ENCODE data around the gene COL12A1. TPM values are rescaled to one million over a fixed set of nuclear protein-coding genes. Genes with fewer than 3 reads are reported as not detected.

Gene COL12A1
- total and polyA plus RNA-seq, 11 donors = 3.1 to 26.8 (median 18.5) TPM

GRCh38 chr6:75109765-75110164 is 96.1 kb downstream of the COL12A1 start:
- H3K4me3 ChIP-seq = no peak overlapping the region
- no peaks in the 10 kb centered on the region for H3K9me3 ChIP-seq
- intact Hi-C loops (cut with DNase I) = no loop called here
- H3K36me3 ChIP-seq = peaks cover 0 to 39% (median 0%) of the 10 kb centered on the region in 9 donors
- H3K27me3 ChIP-seq = no peaks in the 10 kb centered on the region
- no peaks in the 10 kb centered on the region for H3K4me1 ChIP-seq
- WGBS, 4 donors = 82 to 97% (median 96%) methylated on average over 1 of the region's 1 CpG
- no peak for DNase-seq
- H3K27ac ChIP-seq = no peak overlapping the region
- ATAC-seq = no peak
- TF ChIP-seq CTCF (IDR thresholded peaks at IDR 0.05) = no peak
- no peak for TF ChIP-seq POLR2A (IDR thresholded peaks at IDR 0.05)

GRCh38 chr6:75109022-75109421 is 96.8 kb downstream of the COL12A1 start:
- ATAC-seq = no peak

GRCh38 chr6:75108333-75108974 is 97.4 kb downstream of the COL12A1 start:
- Histone ChIP-seq H3K27me3 (no peaks in the 10 kb centered on the region), H3K9me3 (no peaks in the 10 kb centered on the region), H3K27ac (no peak overlapping the region), H3K4me3 (no peak overlapping the region), H3K4me1 (no peaks in the 10 kb centered on the region), H3K36me3 (peaks cover 0 to 49% (median 0%) of the 10 kb centered on the region in 9 donors)
- ATAC-seq = no peak
- 73 to 90% (median 87%) methylated on average over 2 of the region's 2 CpGs for WGBS, 4 donors
- DNase-seq = no peak
- intact Hi-C loops (cut with DNase I) = no loop called here
- TF ChIP-seq POLR2A (IDR thresholded peaks at IDR 0.05) (no peak), CTCF (IDR thresholded peaks at IDR 0.05) (no peak)

More at GRCh38 chr6:75109022-75109421, 96.8 kb downstream of the COL12A1 start:
- Histone ChIP-seq H3K27me3 (no peaks in the 10 kb centered on the region), H3K27ac (no peak overlapping the region), H3K9me3 (no peaks in the 10 kb centered on the region), H3K4me3 (no peak overlapping the region), H3K4me1 (no peaks in the 10 kb centered on the region), H3K36me3 (peaks cover 0 to 47% (median 0%) of the 10 kb centered on the region in 9 donors)
- DNase-seq = no peak
- no peak for TF ChIP-seq CTCF (IDR thresholded peaks at IDR 0.05)
- TF ChIP-seq POLR2A (IDR thresholded peaks at IDR 0.05) = no peak
- intact Hi-C loops (cut with DNase I) = no loop called here

- DNase-seq (no peak), ATAC-seq (no peak)
- no peak overlapping the region for H3K4me3 ChIP-seq
- TF ChIP-seq CTCF (IDR thresholded peaks at IDR 0.05) (no peak), POLR2A (IDR thresholded peaks at IDR 0.05) (no peak)
- H3K27me3 ChIP-seq = no peaks in the 10 kb centered on the region
- H3K4me1 ChIP-seq = no peaks in the 10 kb centered on the region
- no peaks in the 10 kb centered on the region for H3K9me3 ChIP-seq
- peaks cover 0 to 54% (median 0%) of the 10 kb centered on the region in 9 donors for H3K36me3 ChIP-seq
- H3K27ac ChIP-seq = no peak overlapping the region
- intact Hi-C loops (cut with DNase I) = no loop called here
These were observed 97.9 kb downstream of the COL12A1 start for GRCh38 chr6:75107913-75108312.
